ENCODE measurements around the gene SVEP1.
"Not testable (repeated sequence)": the region's sequence is repeated elsewhere in the genome, so short reads cannot be mapped to it uniquely, and the experiment has no call there.

DNA sequence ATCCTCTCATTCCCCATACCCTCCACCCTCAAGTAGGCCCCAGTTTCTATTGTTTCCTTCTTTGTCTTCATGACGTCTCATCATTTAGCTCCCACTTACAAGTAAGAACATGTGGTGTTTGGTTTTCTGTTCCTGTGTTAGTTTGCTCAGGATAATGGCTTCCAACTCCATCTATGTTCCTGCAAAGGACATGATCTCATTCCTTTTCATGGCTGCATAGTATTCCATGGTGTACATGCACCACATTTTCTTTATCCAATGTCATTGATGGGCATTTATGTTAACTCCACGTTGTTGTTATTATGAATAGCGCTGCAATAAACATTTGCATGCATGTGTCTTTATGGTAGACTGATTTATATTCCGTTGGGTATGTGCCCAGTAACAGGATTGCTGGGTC lies 45.4 kb downstream of the SVEP1 start:
- not testable (repeated sequence) for TF ChIP-seq CTCF, EZH2 (IDR thresholded peaks at IDR 0.05)

Measured in neural progenitor cell (in vitro differentiated cells).